Activated CD4-positive, CD25-positive, alpha-beta regulatory T cell treated with anti-CD3 and anti-CD28 coated beads, Interleukin-2, amount 50 U/mL, for 24 hours (primary cell): ENCODE measurements around the gene VPS18.
A peak's percentile ranks its signal among the peaks of the same experiment; 100 is the strongest.

Source experiments
- ATAC-seq, 2 donors: fragments of 150-1000 bp; cut with Tn5 transposase; one replicate each; pipeline ENCODE4 v1.10.0; 2021; ENCODE audit warnings: mild to moderate bottlenecking in 1 of 2, moderate library complexity in 1 of 2

The VPS18 gene

DNA sequence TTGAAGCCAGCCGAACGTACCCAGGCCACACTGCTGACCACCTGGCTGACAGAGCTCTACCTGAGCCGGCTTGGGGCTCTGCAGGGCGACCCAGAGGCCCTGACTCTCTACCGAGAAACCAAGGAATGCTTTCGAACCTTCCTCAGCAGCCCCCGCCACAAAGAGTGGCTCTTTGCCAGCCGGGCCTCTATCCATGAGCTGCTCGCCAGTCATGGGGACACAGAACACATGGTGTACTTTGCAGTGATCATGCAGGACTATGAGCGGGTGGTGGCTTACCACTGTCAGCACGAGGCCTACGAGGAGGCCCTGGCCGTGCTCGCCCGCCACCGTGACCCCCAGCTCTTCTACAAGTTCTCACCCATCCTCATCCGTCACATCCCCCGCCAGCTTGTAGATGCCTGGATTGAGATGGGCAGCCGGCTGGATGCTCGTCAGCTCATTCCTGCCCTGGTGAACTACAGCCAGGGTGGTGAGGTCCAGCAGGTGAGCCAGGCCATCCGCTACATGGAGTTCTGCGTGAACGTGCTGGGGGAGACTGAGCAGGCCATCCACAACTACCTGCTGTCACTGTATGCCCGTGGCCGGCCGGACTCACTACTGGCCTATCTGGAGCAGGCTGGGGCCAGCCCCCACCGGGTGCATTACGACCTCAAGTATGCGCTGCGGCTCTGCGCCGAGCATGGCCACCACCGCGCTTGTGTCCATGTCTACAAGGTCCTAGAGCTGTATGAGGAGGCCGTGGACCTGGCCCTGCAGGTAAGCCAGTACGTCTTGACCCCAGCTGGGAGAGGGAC lies 6.2 kb downstream of the VPS18 start:
- no peak for ATAC-seq

- ATAC-seq: no peak
These were observed 6.8 kb downstream of the VPS18 start for GRCh38 chr15:40901053-40901443.

DNA sequence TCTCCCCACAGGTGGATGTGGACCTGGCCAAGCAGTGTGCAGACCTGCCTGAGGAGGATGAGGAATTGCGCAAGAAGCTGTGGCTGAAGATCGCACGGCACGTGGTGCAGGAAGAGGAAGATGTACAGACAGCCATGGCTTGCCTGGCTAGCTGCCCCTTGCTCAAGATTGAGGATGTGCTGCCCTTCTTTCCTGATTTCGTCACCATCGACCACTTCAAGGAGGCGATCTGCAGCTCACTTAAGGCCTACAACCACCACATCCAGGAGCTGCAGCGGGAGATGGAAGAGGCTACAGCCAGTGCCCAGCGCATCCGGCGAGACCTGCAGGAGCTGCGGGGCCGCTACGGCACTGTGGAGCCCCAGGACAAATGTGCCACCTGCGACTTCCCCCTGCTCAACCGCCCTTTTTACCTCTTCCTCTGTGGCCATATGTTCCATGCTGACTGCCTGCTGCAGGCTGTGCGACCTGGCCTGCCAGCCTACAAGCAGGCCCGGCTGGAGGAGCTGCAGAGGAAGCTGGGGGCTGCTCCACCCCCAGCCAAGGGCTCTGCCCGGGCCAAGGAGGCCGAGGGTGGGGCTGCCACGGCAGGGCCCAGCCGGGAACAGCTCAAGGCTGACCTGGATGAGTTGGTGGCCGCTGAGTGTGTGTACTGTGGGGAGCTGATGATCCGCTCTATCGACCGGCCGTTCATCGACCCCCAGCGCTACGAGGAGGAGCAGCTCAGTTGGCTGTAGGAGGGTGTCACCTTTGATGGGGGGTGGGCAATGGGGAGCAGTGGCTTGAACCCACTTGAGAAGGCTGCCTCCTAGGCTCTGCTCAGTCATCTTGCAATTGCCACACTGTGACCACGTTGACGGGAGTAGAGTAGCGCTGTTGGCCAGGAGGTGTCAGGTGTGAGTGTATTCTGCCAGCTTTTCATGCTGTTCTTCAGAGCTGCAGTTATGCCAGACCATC lies 8.6 kb downstream of the VPS18 start:
- no peak for ATAC-seq

DNA sequence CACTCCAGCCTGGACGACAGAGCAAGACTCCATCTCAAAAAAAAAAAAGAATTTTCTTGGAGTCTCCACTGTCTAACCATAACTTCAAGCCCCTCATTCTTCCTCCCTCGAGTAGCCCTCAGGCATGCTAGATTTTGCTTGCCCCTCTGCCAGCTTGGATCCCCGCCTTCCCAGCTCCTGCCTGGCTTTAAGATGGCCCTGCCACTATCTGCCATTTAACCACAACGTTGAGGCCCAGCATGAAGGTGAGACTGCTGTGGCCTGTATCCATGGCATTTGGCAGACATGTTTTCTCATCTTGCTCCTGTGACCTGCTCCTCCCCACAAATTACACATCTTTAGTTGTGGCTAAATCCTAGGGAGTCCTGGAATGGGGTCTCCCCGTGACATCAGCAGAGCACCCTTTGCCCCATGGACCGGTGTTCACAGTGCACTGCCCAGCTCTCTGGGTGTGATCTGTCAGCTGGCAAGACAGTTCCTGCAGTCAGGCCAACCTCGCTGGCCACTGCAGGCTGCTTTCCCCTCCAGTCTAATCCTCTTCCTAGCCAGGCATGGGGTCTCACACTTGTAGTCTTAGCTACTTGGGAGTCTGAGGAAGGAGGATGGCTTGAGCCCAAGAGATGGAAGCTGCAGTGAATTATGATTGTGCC lies 10.4 kb downstream of the VPS18 start:
- ATAC-seq: no peak

DNA sequence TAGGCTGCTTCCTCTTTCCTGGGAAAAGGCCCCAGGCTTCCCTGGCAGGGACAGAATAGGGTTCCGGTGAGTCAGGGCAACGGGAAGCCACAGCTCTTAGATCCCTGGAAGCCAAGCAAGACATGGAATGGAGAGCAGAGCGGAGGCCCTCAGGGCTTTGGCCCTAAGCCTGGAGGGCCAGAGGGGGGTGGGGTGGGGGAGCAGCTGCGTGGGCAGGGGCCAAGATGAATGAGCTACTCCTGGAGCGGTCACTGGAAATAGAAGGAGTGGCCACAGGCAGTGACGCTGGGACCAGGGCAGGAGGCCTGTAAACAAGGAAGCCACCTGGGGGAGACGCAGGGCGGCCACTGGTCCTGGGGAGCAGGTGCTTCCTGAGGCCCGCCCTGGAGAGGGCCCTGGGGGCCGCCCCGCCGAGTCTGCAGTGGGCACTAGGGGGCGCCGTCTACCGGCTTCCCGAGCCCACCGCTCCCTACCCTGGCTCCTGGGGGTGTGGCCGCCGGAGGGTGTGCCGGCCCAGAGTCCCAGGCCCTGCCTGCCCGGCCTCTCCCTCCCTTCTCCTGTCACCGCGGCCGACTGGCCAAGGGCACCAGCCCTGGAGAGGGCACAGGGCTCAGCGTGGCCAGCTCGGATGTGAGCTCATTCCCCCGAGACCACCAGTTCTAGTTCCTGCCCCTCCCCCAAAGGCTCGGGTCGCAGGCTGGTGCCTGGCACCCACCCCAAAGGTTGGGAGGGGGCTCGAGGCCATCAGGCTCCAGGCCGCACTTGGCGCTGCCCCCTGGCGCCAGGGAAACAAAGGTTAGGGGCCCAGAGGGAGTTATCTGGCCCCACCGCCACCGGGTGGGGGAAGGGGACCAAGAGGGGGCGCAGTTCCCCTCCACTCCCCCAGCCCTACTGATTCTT lies 12.1 kb downstream of the VPS18 start:
- peak; percentile 80 to 83 for ATAC-seq

GRCh38 chr15:40906991-40907802 lies 12.9 kb downstream of the VPS18 start:
- peak; percentile 42 to 49 for ATAC-seq

- ATAC-seq: no peak
These were observed 13.8 kb downstream of the VPS18 start for GRCh38 chr15:40908095-40908494.

DNA sequence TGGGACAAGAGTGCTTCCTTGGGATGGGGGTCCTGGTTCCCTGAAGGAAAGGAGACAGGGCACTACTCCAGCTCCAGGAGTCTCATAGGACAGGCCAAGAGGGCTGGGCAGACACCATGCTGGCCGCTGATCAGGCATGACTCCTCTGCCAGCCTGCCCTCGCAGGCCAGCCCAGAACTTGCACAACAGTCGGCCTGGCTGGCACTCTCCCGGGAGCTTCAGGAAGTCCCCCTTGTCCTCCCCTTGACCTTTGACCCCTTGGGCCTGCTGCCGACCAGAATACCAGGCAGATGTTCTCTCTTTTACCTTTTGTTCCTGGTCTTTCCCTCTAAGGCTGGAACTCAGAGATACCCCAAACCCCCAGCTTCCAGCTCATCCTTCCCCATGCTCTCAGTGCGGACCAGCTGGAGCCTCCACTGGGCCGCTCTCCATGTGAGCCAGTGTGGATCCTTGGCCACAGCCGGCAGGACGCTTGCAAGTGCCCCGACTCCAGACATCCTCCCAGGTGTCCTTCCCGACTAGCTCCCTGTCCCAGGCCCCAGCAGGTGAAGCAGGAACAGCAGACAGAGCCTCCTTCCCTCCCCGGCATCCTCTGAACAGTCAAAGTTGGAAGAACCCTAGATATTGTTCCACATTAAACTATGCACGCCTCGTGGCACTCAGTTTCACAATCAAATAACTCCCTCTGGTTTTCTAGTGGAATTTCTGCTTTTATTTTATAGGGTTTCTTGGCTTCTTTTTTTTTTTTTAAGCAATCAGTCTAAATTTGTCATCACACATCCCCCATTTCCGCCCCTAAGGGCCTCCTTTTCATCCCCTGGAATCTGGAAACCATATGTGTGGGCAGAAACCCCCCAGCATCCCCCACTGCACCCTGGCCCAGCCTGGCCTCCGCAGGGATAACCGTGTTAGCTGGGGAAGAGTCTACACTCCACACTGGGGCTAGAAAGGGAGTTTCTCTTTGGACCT lies 15.7 kb downstream of the VPS18 start:
- no peak for ATAC-seq

DNA sequence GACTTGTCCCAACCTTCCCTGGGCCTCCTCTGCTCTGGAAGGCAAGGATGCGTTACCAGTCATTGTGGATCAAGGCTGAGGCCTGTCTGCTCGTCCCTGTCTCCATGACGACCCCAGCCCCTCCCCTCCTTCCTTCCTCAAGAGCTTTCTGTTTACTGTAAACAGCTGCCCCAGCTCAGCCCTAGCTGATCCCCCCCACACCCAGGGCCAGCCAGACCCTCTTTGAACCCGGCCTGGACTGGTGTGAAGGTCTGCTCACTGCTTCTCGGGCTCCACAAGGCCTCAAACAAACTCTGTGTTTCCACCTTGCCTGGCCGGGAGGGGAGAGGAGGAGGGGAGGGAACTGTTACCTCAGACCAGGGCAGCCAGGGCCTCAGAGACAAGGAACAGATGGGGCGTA lies 16.9 kb downstream of the VPS18 start:
- ATAC-seq: no peak

- no peak for ATAC-seq
These were observed 17.4 kb downstream of the VPS18 start for GRCh38 chr15:40911693-40912092.

- no peak for ATAC-seq
These were observed 18.2 kb downstream of the VPS18 start for GRCh38 chr15:40912478-40912877.

GRCh38 chr15:40914013-40914412 lies 19.8 kb downstream of the VPS18 start:
- no peak for ATAC-seq

GRCh38 chr15:40914486-40914885 lies 20.2 kb downstream of the VPS18 start:
- ATAC-seq: no peak

DNA sequence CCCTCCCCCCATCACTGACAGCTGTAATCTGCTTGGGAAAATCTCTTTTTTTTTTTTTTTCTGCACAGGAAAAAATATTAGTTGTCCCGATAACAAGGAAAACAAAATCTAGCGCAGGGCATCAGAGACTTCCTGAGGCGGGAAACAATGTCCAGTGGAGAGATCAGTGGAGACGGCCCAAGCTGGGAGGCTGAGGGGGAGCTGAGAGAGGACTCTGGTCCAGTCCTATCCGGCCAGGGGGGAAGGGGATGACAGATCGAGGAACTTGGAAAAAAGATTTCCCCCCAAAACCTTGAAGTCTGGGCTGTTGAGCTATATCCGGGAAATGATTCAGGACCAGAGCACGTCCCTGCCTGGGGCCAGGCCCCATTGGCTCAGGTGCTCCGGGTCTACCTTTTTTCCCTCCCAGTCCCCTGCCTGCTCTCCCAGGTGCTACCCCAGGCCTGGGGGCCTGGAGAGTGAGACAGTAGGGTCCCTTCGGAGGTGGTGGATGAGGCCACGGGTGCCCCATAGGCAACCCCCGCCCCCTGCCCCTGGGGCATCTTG lies 20.9 kb downstream of the VPS18 start:
- no peak for ATAC-seq

DNA sequence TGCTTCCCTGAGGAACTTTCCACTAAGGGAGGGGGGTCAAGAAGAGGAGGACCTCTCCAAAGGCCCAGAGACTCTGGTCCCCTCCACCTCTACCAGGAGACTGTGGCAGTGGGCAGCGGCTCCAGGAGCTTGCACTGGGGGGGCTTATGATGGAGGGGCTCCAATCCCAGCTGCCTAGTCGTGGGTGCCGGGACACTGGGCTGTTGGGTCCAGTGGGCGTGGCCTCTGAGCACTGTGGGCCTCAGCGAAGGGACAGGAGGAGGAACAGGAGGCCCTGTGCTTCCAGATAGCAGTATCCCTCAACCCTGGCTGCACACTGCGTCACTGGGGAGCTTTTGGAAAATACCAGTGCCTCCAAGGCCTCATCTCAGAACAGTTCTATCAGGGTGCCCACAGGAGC lies 21.4 kb downstream of the VPS18 start:
- ATAC-seq: no peak

GRCh38 chr15:40917585-40917984 lies 23.3 kb downstream of the VPS18 start:
- ATAC-seq: no peak

DNA sequence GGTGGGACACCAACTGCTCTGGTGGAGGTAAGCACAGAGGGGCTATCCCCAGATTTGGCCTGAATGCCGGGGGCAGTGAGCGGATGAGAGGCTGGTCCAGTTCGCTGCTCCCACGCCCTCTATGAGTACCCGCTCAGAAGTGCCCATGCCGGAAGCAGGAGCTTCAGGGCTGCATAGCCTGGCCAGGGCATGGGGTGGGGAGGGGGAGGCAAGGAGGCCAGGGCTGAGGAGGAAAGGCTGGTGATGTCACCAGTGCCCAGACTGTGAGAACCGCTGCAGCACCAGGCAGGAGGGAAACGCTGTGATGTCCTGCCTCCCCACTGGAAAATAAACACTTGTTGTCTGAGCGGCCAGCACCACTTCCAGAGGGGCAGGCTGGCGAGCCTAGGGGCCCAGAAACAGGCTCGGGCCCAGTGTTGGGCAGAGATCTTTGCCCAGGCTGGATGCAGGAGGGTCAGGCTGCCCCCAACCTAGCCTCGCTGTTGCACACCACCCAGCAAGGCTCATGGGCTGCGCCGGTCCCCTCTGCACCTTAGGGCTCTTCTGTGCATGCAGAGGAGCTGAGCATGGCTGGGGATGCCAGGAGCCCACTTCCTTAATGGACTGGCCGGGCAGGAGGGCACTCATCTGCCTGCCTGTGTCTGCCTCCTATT lies 24.0 kb downstream of the VPS18 start:
- no peak for ATAC-seq

- no peak for ATAC-seq
These were observed 24.6 kb downstream of the VPS18 start for GRCh38 chr15:40918799-40919392.
